SK-N-SH treated with all-trans-retinoic acid at 6 μM for 48 hours (cell line): Measurements from ENCODE around the gene CCDC88B.

Source experiments
- ATAC-seq: fragments of 200-7000 bp; cut with Tn5 transposase; 3 replicates; pipeline ENCODE4 v1.9.1; 2020; ENCODE audit warnings: mild to moderate bottlenecking, moderate library complexity
- ARNTL ChIP-seq: fragments of 450-650 bp; formaldehyde crosslinking; IDR thresholded peaks from 2 replicates; pipeline ENCODE4 v1.5.0; 2020; ENCODE audit warnings: low read depth, mild to moderate bottlenecking, moderate library complexity, borderline replicate concordance
- BACH2 ChIP-seq: fragments of 250-450 bp; sonication (Bioruptor Pico); IDR thresholded peaks from 2 replicates; pipeline ENCODE4 v1.9.0; 2021; ENCODE audit warnings: mild to moderate bottlenecking, borderline replicate concordance
- CSDC2 ChIP-seq: fragments of 250-450 bp; sonication (Bioruptor Pico); IDR thresholded peaks from 2 replicates; pipeline ENCODE4 v1.5.0; 2020; ENCODE audit warnings: mild to moderate bottlenecking, moderate library complexity
- ESRRG ChIP-seq: fragments of 250-450 bp; sonication (Bioruptor Pico); IDR thresholded peaks from 2 replicates; pipeline ENCODE4 v1.6.1; 2021; ENCODE audit warnings: mild to moderate bottlenecking
- GLIS3 ChIP-seq: fragments of 250-450 bp; sonication (Bioruptor Pico); IDR thresholded peaks from 2 replicates; pipeline ENCODE4 v1.5.0; 2020; ENCODE audit warnings: mild to moderate bottlenecking, moderate library complexity
- ISL1 ChIP-seq: fragments of 250-450 bp; sonication (Bioruptor Pico); IDR thresholded peaks from 2 replicates; pipeline ENCODE4 v2.1.2; 2022; ENCODE audit warnings: mild to moderate bottlenecking, moderate library complexity
- OSR1 ChIP-seq: fragments of 250-450 bp; sonication (Bioruptor Pico); IDR thresholded peaks from 2 replicates; pipeline ENCODE4 v1.8.0; 2022; ENCODE audit warnings: moderate library complexity, mild to moderate bottlenecking, inconsistent platforms
- RARB ChIP-seq: fragments of 250-450 bp; sonication (Bioruptor Pico); IDR thresholded peaks from 2 replicates; pipeline ENCODE4 v1.8.0; 2021; ENCODE audit warnings: mild to moderate bottlenecking, moderate library complexity
- SNAI2 ChIP-seq: fragments of 250-450 bp; sonication (Bioruptor Pico); IDR thresholded peaks from 2 replicates; pipeline ENCODE4 v1.5.0; 2020; ENCODE audit warnings: mild to moderate bottlenecking, moderate library complexity
- TCF4 ChIP-seq: fragments of 250-450 bp; sonication (Bioruptor Pico); IDR thresholded peaks from 2 replicates; pipeline ENCODE4 v1.8.0; 2021; ENCODE audit warnings: mild to moderate bottlenecking, moderate library complexity, borderline replicate concordance
- TOX ChIP-seq: fragments of 250-450 bp; sonication (Bioruptor Pico); IDR thresholded peaks from 2 replicates; pipeline ENCODE4 v1.8.0; 2021; ENCODE audit warnings: mild to moderate bottlenecking, moderate library complexity, borderline replicate concordance
- ZC3H10 ChIP-seq: fragments of 250-450 bp; sonication (Bioruptor Pico); IDR thresholded peaks from 2 replicates; pipeline ENCODE4 v1.5.1; 2021; ENCODE audit warnings: mild to moderate bottlenecking, moderate library complexity
- ZFP3 ChIP-seq: fragments of 250-450 bp; sonication (Bioruptor Pico); IDR thresholded peaks from 2 replicates; pipeline ENCODE4 v1.5.0; 2020; ENCODE audit warnings: mild to moderate bottlenecking, moderate library complexity
- ZFP30 ChIP-seq: fragments of 450-650 bp; formaldehyde crosslinking; IDR thresholded peaks from 2 replicates; pipeline ENCODE4 v1.5.0; 2022; ENCODE audit warnings: mild to moderate bottlenecking, moderate library complexity
- ZNF70 ChIP-seq: fragments of 450-650 bp; formaldehyde crosslinking; IDR thresholded peaks from 2 replicates; pipeline ENCODE4 v1.5.0; 2020; ENCODE audit warnings: mild to moderate bottlenecking, moderate library complexity
- ZNF8 ChIP-seq: fragments of 450-650 bp; formaldehyde crosslinking; IDR thresholded peaks from 2 replicates; pipeline ENCODE4 v1.5.0; 2020; ENCODE audit warnings: mild to moderate bottlenecking, moderate library complexity
- TF ChIP-seq, protein P1 (sequence below): fragments of 250-450 bp; sonication (Bioruptor Pico); IDR thresholded peaks from 2 replicates; pipeline ENCODE4 v1.5.1; 2020; ENCODE audit warnings: low read depth, mild to moderate bottlenecking, moderate library complexity
- TF ChIP-seq, protein P2 (sequence below): fragments of 250-450 bp; sonication (Bioruptor Pico); IDR thresholded peaks from 2 replicates; pipeline ENCODE4 v1.8.0; 2020; ENCODE audit warnings: mild to moderate bottlenecking, moderate library complexity, borderline replicate concordance
- TF ChIP-seq, protein P3 (sequence below): fragments of 250-450 bp; sonication (Bioruptor Pico); IDR thresholded peaks from 2 replicates; pipeline ENCODE4 v1.8.0; 2021; ENCODE audit warnings: low read depth, mild to moderate bottlenecking, moderate library complexity, borderline replicate concordance
- TF ChIP-seq, protein P4 (sequence below): fragments of 250-450 bp; sonication (Bioruptor Pico); IDR thresholded peaks from 2 replicates; pipeline ENCODE4 v1.5.0; 2020; ENCODE audit warnings: mild to moderate bottlenecking, moderate library complexity
- TF ChIP-seq, protein P5 (sequence below): fragments of 250-450 bp; sonication (Bioruptor Pico); IDR thresholded peaks from 2 replicates; pipeline ENCODE4 v1.5.1; 2021; ENCODE audit warnings: mild to moderate bottlenecking, moderate library complexity

Gene CCDC88B

DNA sequence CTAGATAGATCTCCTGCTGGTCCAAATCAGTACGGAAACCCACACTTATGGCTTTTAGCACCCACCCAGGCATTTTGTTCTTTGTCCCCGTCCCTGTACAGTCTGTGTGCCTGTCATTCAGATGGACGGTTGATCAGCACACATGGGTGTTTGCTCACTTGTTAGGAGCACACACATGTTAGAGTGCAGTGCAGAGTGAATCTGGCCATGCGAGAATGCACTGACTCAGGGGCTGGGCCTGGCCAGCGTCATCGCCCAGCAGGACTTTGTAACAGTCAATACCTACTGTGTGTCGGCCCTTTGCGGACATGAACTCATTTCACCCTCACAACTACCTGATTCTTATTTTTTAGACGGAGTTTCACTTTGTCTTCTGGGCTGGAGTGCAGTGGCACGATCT lies 22.3 kb downstream of the CCDC88B start:
- ATAC-seq, result no peak
- no peak for TF ChIP-seq ZC3H10 (CRISPR knock-in tag)
- no peak for TF ChIP-seq ZNF8 (CRISPR knock-in tag)
- TF ChIP-seq GLIS3 (CRISPR knock-in tag), result no peak
- TF ChIP-seq, protein P1, sequence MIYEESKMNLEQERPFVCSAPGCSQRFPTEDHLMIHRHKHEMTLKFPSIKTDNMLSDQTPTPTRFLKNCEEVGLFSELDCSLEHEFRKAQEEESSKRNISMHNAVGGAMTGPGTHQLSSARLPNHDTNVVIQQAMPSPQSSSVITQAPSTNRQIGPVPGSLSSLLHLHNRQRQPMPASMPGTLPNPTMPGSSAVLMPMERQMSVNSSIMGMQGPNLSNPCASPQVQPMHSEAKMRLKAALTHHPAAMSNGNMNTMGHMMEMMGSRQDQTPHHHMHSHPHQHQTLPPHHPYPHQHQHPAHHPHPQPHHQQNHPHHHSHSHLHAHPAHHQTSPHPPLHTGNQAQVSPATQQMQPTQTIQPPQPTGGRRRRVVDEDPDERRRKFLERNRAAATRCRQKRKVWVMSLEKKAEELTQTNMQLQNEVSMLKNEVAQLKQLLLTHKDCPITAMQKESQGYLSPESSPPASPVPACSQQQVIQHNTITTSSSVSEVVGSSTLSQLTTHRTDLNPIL (CRISPR knock-in tag), result no peak
- TF ChIP-seq ZNF70 (CRISPR knock-in tag), result no peak
- no peak for TF ChIP-seq OSR1 (CRISPR knock-in tag)
- TF ChIP-seq, protein P2, sequence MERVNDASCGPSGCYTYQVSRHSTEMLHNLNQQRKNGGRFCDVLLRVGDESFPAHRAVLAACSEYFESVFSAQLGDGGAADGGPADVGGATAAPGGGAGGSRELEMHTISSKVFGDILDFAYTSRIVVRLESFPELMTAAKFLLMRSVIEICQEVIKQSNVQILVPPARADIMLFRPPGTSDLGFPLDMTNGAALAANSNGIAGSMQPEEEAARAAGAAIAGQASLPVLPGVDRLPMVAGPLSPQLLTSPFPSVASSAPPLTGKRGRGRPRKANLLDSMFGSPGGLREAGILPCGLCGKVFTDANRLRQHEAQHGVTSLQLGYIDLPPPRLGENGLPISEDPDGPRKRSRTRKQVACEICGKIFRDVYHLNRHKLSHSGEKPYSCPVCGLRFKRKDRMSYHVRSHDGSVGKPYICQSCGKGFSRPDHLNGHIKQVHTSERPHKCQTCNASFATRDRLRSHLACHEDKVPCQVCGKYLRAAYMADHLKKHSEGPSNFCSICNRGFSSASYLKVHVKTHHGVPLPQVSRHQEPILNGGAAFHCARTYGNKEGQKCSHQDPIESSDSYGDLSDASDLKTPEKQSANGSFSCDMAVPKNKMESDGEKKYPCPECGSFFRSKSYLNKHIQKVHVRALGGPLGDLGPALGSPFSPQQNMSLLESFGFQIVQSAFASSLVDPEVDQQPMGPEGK (CRISPR knock-in tag), result no peak
- no peak for TF ChIP-seq TCF4 (CRISPR knock-in tag)
- TF ChIP-seq TOX, result no peak
- no peak for TF ChIP-seq ARNTL
- TF ChIP-seq CSDC2, result no peak
- TF ChIP-seq, protein P3, sequence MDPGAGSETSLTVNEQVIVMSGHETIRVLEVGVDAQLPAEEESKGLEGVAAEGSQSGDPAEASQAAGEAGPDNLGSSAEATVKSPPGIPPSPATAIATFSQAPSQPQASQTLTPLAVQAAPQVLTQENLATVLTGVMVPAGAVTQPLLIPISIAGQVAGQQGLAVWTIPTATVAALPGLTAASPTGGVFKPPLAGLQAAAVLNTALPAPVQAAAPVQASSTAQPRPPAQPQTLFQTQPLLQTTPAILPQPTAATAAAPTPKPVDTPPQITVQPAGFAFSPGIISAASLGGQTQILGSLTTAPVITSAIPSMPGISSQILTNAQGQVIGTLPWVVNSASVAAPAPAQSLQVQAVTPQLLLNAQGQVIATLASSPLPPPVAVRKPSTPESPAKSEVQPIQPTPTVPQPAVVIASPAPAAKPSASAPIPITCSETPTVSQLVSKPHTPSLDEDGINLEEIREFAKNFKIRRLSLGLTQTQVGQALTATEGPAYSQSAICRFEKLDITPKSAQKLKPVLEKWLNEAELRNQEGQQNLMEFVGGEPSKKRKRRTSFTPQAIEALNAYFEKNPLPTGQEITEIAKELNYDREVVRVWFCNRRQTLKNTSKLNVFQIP, result no peak
- no peak for TF ChIP-seq ZFP3 (CRISPR knock-in tag)
- TF ChIP-seq BACH2, result no peak
- TF ChIP-seq ZFP30, result no peak
- TF ChIP-seq ESRRG (CRISPR knock-in tag), result no peak
- TF ChIP-seq, protein P4, sequence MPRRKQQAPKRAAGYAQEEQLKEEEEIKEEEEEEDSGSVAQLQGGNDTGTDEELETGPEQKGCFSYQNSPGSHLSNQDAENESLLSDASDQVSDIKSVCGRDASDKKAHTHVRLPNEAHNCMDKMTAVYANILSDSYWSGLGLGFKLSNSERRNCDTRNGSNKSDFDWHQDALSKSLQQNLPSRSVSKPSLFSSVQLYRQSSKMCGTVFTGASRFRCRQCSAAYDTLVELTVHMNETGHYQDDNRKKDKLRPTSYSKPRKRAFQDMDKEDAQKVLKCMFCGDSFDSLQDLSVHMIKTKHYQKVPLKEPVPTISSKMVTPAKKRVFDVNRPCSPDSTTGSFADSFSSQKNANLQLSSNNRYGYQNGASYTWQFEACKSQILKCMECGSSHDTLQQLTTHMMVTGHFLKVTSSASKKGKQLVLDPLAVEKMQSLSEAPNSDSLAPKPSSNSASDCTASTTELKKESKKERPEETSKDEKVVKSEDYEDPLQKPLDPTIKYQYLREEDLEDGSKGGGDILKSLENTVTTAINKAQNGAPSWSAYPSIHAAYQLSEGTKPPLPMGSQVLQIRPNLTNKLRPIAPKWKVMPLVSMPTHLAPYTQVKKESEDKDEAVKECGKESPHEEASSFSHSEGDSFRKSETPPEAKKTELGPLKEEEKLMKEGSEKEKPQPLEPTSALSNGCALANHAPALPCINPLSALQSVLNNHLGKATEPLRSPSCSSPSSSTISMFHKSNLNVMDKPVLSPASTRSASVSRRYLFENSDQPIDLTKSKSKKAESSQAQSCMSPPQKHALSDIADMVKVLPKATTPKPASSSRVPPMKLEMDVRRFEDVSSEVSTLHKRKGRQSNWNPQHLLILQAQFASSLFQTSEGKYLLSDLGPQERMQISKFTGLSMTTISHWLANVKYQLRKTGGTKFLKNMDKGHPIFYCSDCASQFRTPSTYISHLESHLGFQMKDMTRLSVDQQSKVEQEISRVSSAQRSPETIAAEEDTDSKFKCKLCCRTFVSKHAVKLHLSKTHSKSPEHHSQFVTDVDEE (CRISPR knock-in tag), result no peak

DNA sequence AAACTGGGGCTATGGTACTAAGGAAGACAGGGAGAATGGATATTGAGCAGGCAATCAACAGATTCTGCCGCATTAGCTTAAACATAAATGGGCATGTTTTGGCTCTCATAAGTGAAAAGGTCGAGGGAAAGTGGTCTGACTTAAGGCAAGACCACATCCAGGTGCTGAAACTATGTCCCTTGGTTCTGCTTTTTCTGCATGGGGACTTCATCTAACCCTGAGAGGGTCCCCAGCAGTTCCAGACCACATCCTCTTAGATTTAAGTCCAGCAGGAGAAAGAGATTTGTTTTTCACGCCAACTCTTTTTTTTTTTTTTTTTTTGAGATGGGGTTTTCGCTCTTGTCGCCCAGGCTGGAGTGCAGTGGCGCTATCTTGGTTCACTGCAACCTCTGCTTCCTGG lies 24.4 kb downstream of the CCDC88B start:
- ATAC-seq, result no peak
- no peak for TF ChIP-seq ZFP3 (CRISPR knock-in tag)
- TF ChIP-seq, protein P5, sequence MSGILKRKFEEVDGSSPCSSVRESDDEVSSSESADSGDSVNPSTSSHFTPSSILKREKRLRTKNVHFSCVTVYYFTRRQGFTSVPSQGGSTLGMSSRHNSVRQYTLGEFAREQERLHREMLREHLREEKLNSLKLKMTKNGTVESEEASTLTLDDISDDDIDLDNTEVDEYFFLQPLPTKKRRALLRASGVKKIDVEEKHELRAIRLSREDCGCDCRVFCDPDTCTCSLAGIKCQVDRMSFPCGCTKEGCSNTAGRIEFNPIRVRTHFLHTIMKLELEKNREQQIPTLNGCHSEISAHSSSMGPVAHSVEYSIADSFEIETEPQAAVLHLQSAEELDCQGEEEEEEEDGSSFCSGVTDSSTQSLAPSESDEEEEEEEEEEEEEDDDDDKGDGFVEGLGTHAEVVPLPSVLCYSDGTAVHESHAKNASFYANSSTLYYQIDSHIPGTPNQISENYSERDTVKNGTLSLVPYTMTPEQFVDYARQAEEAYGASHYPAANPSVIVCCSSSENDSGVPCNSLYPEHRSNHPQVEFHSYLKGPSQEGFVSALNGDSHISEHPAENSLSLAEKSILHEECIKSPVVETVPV, result no peak
- TF ChIP-seq, protein P1 (CRISPR knock-in tag), result no peak
- no peak for TF ChIP-seq SNAI2
- no peak for TF ChIP-seq ZFP30
- no peak for TF ChIP-seq ZC3H10 (CRISPR knock-in tag)
- no peak for TF ChIP-seq GLIS3 (CRISPR knock-in tag)
- TF ChIP-seq BACH2, result no peak
- TF ChIP-seq ZNF70 (CRISPR knock-in tag), result no peak
- no peak for TF ChIP-seq ZNF8 (CRISPR knock-in tag)
- no peak for TF ChIP-seq CSDC2
- TF ChIP-seq, protein P3, result no peak
- no peak for TF ChIP-seq ARNTL
- TF ChIP-seq RARB (CRISPR knock-in tag), result no peak
- TF ChIP-seq ISL1 (CRISPR knock-in tag), result no peak
- TF ChIP-seq, protein P4 (CRISPR knock-in tag), result no peak
- no peak for TF ChIP-seq ESRRG (CRISPR knock-in tag)
